ENCODE data around the gene SP2.

Gene SP2

DNA sequence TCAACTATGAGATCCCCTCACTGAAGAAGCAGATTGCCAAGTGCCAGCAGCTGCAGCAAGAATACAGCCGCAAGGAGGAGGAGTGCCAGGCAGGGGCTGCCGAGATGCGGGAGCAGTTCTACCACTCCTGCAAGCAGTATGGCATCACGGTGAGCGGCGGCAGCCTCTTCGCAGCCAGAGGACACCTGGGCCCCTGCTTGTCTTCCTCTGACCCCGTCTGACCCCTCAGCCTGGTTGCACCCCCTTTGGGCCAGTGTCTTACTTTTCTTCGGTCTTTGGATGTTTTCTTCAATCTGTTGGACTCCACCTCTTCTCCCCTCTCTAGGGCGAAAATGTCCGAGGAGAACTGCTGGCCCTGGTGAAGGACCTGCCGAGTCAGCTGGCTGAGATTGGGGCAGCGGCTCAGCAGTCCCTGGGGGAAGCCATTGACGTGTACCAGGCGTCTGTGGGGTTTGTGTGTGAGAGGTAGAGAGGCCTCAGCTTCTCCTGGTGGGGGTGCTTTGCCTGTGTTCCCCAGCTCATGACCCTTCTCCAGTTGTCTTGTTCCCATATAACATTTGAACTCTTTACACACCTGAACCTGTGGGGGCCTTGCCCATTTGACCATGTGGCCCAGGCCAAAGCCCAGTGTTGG is 79.3 kb downstream of the SP2 start:
- no peak for DNase-seq (ENCODE audit: low spot score)
- Histone ChIP-seq H4K8ac (ENCODE audit: low read depth, low read length) (no peak overlapping the region), H3K27ac (replicated peaks; ENCODE audit: low read length) (no peak overlapping the region)

DNA sequence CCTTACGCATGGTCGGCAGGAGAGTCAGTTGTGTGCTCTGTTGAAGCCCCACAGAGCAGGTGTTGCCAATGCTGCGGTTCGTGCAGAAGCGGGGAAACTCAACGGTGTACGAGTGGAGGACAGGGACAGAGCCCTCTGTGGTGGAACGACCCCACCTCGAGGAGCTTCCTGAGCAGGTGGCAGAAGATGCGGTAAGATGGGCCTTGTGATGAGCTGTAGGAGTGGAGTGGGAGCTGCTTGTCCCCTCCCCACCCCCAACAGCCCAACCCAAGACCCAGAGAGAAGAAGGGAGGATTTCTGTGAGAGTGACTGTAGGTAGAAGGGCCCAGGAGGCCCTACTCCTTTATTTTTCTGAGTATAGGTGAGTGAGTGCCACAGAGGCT is 79.8 kb downstream of the SP2 start:
- Histone ChIP-seq H3K27me3 (ENCODE audit: control insufficient read depth in 3 of 3, insufficient read depth in 3 of 3, low read depth in 1 of 3, low read length in 3 of 3) (no peaks in the 10 kb centered on the region), H2BK5ac (ENCODE audit: low read length) (no peak overlapping the region), H2BK120ac (ENCODE audit: low read depth, low read length) (no peak overlapping the region), H4K8ac (ENCODE audit: low read depth, low read length) (no peak overlapping the region), H2AFZ (ENCODE audit: low read length) (no peak overlapping the region), H3K27ac (replicated peaks; ENCODE audit: low read length) (no peak overlapping the region), H3K4me2 (ENCODE audit: insufficient read depth, low read length, poor library complexity, severe bottlenecking) (no peak overlapping the region), H3K18ac (ENCODE audit: low read length) (no peak overlapping the region), H3K9ac (ENCODE audit: low read depth, low read length, poor library complexity) (no peak overlapping the region), H3K14ac (ENCODE audit: low read length) (no peak overlapping the region), H4K91ac (ENCODE audit: low read depth, low read length, poor library complexity) (no peak overlapping the region), H3K79me1 (ENCODE audit: low read depth, low read length) (no peaks in the 10 kb centered on the region), H3K9me3 (replicated peaks in 1 of 2; ENCODE audit: control insufficient read depth in 2 of 2, insufficient read depth in 1 of 2, low read depth in 1 of 2, low read length in 2 of 2) (no peaks in the 10 kb centered on the region), H3K4me1 (ENCODE audit: control insufficient read depth in 2 of 2, insufficient read depth in 1 of 2, low read depth in 1 of 2, low read length in 2 of 2) (peaks cover 7 to 10% of the 10 kb centered on the region in 2 donors), H2AK5ac (ENCODE audit: low read depth, low read length) (no peak overlapping the region), H2BK15ac (ENCODE audit: low read length) (no peak overlapping the region), H3K4me3 (ENCODE audit: low read length in 2 of 2) (no peak overlapping the region), H3K4ac (ENCODE audit: low read length) (no peak overlapping the region), H3K36me3 (replicated peaks in 1 of 2; ENCODE audit: control insufficient read depth in 2 of 2, insufficient read depth in 2 of 2, low read length in 2 of 2) (peaks cover 39 to 78% of the 10 kb centered on the region in 2 donors), H2BK12ac (ENCODE audit: low read length) (no peak overlapping the region), H3K23ac (ENCODE audit: low read depth, low read length, poor library complexity) (no peak overlapping the region)
- DNase-seq (ENCODE audit: low spot score): no peak
- WGBS, 2 donors (ENCODE audit: extremely low coverage in 2 of 2, insufficient read length in 2 of 2, insufficient replicate concordance in 1 of 2): no CpG with 5 or more reads among the region's 10 CpGs

More for the DNA sequence above, 79.3 kb downstream of the SP2 start:
- Histone ChIP-seq H3K18ac (ENCODE audit: low read length) (no peak overlapping the region), H3K14ac (ENCODE audit: low read length) (no peak overlapping the region), H3K23ac (ENCODE audit: low read depth, low read length, poor library complexity) (no peak overlapping the region), H3K4me2 (ENCODE audit: insufficient read depth, low read length, poor library complexity, severe bottlenecking) (no peak overlapping the region), H3K79me1 (ENCODE audit: low read depth, low read length) (no peaks in the 10 kb centered on the region), H4K91ac (ENCODE audit: low read depth, low read length, poor library complexity) (no peak overlapping the region), H2AFZ (ENCODE audit: low read length) (no peak overlapping the region), H3K4me3 (ENCODE audit: low read length in 2 of 2) (no peak overlapping the region), H3K36me3 (replicated peaks in 1 of 2; ENCODE audit: control insufficient read depth in 2 of 2, insufficient read depth in 2 of 2, low read length in 2 of 2) (peaks cover 34 to 72% of the 10 kb centered on the region in 2 donors), H3K27me3 (ENCODE audit: control insufficient read depth in 3 of 3, insufficient read depth in 3 of 3, low read depth in 1 of 3, low read length in 3 of 3) (no peaks in the 10 kb centered on the region), H2BK15ac (ENCODE audit: low read length) (no peak overlapping the region), H2BK12ac (ENCODE audit: low read length) (no peak overlapping the region), H2AK5ac (ENCODE audit: low read depth, low read length) (no peak overlapping the region), H3K9ac (ENCODE audit: low read depth, low read length, poor library complexity) (no peak overlapping the region), H2BK5ac (ENCODE audit: low read length) (no peak overlapping the region), H2BK120ac (ENCODE audit: low read depth, low read length) (no peak overlapping the region), H3K4me1 (ENCODE audit: control insufficient read depth in 2 of 2, insufficient read depth in 1 of 2, low read depth in 1 of 2, low read length in 2 of 2) (peaks cover 9 to 12% of the 10 kb centered on the region in 2 donors), H3K4ac (ENCODE audit: low read length) (no peak overlapping the region), H3K9me3 (replicated peaks in 1 of 2; ENCODE audit: control insufficient read depth in 2 of 2, insufficient read depth in 1 of 2, low read depth in 1 of 2, low read length in 2 of 2) (no peaks in the 10 kb centered on the region)
- no CpG with 5 or more reads among the region's 15 CpGs for WGBS, 2 donors (ENCODE audit: extremely low coverage in 2 of 2, insufficient read length in 2 of 2, insufficient replicate concordance in 1 of 2)

DNA sequence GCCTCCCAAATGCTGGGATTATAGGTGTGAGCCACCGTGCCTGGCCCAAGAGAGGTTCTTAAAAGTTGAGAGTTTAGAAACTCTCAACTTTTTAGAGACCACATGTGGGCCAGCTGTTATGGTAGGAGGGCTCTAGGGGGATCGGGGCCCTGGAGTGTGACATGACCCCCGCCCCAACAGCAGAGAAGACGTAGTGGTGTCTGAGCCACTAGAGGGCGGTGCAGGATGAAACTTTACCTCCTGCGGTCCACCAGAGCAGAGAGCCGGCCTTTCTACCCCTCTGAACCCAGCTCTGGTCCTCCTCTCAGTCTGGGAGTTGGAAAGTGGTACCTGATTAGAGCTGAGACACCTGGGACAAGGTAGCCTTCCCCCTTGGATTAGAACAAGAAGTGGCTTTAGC is 82.3 kb downstream of the SP2 start:
- no peaks in the 10 kb centered on the region for H3K79me1 ChIP-seq (ENCODE audit: low read depth, low read length)
- H3K4ac ChIP-seq (ENCODE audit: low read length): no peak overlapping the region
- no peaks in the 10 kb centered on the region for H3K9me3 ChIP-seq (replicated peaks in 1 of 2; ENCODE audit: control insufficient read depth in 2 of 2, insufficient read depth in 1 of 2, low read depth in 1 of 2, low read length in 2 of 2)
- no peak overlapping the region for H3K27ac ChIP-seq (replicated peaks; ENCODE audit: low read length)
- H3K27me3 ChIP-seq (ENCODE audit: control insufficient read depth in 3 of 3, insufficient read depth in 3 of 3, low read depth in 1 of 3, low read length in 3 of 3): no peaks in the 10 kb centered on the region
- H2AK5ac ChIP-seq (ENCODE audit: low read depth, low read length): no peak overlapping the region
- no peak overlapping the region for H3K14ac ChIP-seq (ENCODE audit: low read length)
- WGBS, 2 donors (ENCODE audit: extremely low coverage in 2 of 2, insufficient read length in 2 of 2, insufficient replicate concordance in 1 of 2): no CpG with 5 or more reads among the region's 7 CpGs
- peaks cover 59 to 92% of the 10 kb centered on the region in 2 donors for H3K36me3 ChIP-seq (replicated peaks in 1 of 2; ENCODE audit: control insufficient read depth in 2 of 2, insufficient read depth in 2 of 2, low read length in 2 of 2)
- no peak overlapping the region for H3K4me2 ChIP-seq (ENCODE audit: insufficient read depth, low read length, poor library complexity, severe bottlenecking)
- no peak overlapping the region for H2BK120ac ChIP-seq (ENCODE audit: low read depth, low read length)
- no peak overlapping the region for H3K9ac ChIP-seq (ENCODE audit: low read depth, low read length, poor library complexity)
- H2BK15ac ChIP-seq (ENCODE audit: low read length): no peak overlapping the region
- H4K91ac ChIP-seq (ENCODE audit: low read depth, low read length, poor library complexity): peak overlapping the region; percentile 2
- H2AFZ ChIP-seq (ENCODE audit: low read length): no peak overlapping the region
- no peak overlapping the region for H3K23ac ChIP-seq (ENCODE audit: low read depth, low read length, poor library complexity)
- no peak overlapping the region for H4K8ac ChIP-seq (ENCODE audit: low read depth, low read length)
- no peak overlapping the region for H2BK5ac ChIP-seq (ENCODE audit: low read length)
- H3K18ac ChIP-seq (ENCODE audit: low read length): peak overlapping the region; percentile 78
- H2BK12ac ChIP-seq (ENCODE audit: low read length): no peak overlapping the region
- H3K4me3 ChIP-seq (ENCODE audit: low read length in 2 of 2): no peak overlapping the region
- no peak for DNase-seq (ENCODE audit: low spot score)
- H3K4me1 ChIP-seq (ENCODE audit: control insufficient read depth in 2 of 2, insufficient read depth in 1 of 2, low read depth in 1 of 2, low read length in 2 of 2): peaks cover 3 to 7% of the 10 kb centered on the region in 2 donors
